OCI-LY1 (cell line): ENCODE data around the gene FNDC3A.

ENCODE experiments used
- H2AFZ ChIP-seq: fragments of 200-600 bp; sonication (generic), shearing (Covaris generic); 2 replicates; pipeline ENCODE4 v1.6.0; 2014; ENCODE audit warnings: antibody characterized with exemption, mild to moderate bottlenecking, low read length
- H3F3A ChIP-seq: fragments of 200-600 bp; sonication (generic), shearing (Covaris generic); 2 replicates; pipeline ENCODE4 v1.6.0; 2014; ENCODE audit warnings: mild to moderate bottlenecking, antibody characterized with exemption, low read length, moderate library complexity; ENCODE audit not compliant: insufficient read depth
- H3K27ac ChIP-seq: fragments of 200-600 bp; sonication (generic); 2 replicates; pipeline ENCODE4 v1.5.1; 2014; ENCODE audit warnings: low read length, mixed run types, mild to moderate bottlenecking, low read depth; ENCODE audit not compliant: poor library complexity, severe bottlenecking
- H3K27me3 ChIP-seq: fragments of 200-600 bp; sonication (generic); 2 replicates; pipeline ENCODE4 v1.6.0; 2014; ENCODE audit warnings: antibody characterized with exemption, mild to moderate bottlenecking, low read length, moderate library complexity; ENCODE audit not compliant: insufficient read depth
- H3K36me3 ChIP-seq: fragments of 200-600 bp; sonication (generic); 2 replicates; pipeline ENCODE4 v1.6.1; 2014; ENCODE audit warnings: mild to moderate bottlenecking, antibody characterized with exemption, low read length, moderate library complexity, mixed read lengths; ENCODE audit not compliant: insufficient read depth
- H3K4me1 ChIP-seq: fragments of 200-600 bp; sonication (generic); 2 replicates; pipeline ENCODE4 v1.5.1; 2014; ENCODE audit warnings: mild to moderate bottlenecking, low read length, moderate library complexity; ENCODE audit not compliant: insufficient read depth, severe bottlenecking
- H3K4me2 ChIP-seq: fragments of 200-600 bp; sonication (generic), shearing (Covaris generic); 2 replicates; pipeline ENCODE4 v1.6.1; 2014; ENCODE audit warnings: low read length
- H3K4me3 ChIP-seq: fragments of 200-600 bp; sonication (generic); 2 replicates; pipeline ENCODE4 v1.5.1; 2014; ENCODE audit warnings: low read length, low read depth, mild to moderate bottlenecking, mixed read lengths; ENCODE audit not compliant: poor library complexity, severe bottlenecking
- H3K79me2 ChIP-seq: fragments of 200-600 bp; shearing (Covaris generic); 2 replicates; pipeline ENCODE4 v1.6.1; 2016; ENCODE audit warnings: mixed run types, low read length, mixed read lengths; ENCODE audit not compliant: insufficient read depth
- H3K9ac ChIP-seq: fragments of 200-600 bp; sonication (generic), shearing (Covaris generic); 2 replicates; pipeline ENCODE4 v1.6.1; 2014; ENCODE audit warnings: mild to moderate bottlenecking, low read length, mixed read lengths
- H3K9me2 ChIP-seq: fragments of 200-600 bp; sonication (generic), shearing (Covaris generic); 2 replicates; pipeline ENCODE4 v1.6.1; 2014; ENCODE audit warnings: low read depth, mild to moderate bottlenecking, low read length, mixed read lengths
- H3K9me3 ChIP-seq: fragments of 200-600 bp; shearing (Covaris generic); 2 replicates; pipeline ENCODE4 v1.6.1; 2014; ENCODE audit warnings: low read length, mixed read lengths
- H4K20me1 ChIP-seq: fragments of 200-600 bp; sonication (generic), shearing (Covaris generic); 2 replicates; pipeline ENCODE4 v1.6.0; 2016; ENCODE audit warnings: mild to moderate bottlenecking, low read length; ENCODE audit not compliant: insufficient read depth
- EZH2 ChIP-seq: fragments of 200-600 bp; sonication (generic), shearing (Covaris generic); IDR thresholded peaks from 2 replicates; pipeline ENCODE4 v1.8.0; 2017; ENCODE audit warnings: borderline replicate concordance, mixed run types, mild to moderate bottlenecking, antibody characterized with exemption, low read length, moderate library complexity, mixed read lengths
- TF ChIP-seq, protein P1 (sequence below): fragments of 200-600 bp; sonication (generic), shearing (Covaris generic); IDR thresholded peaks from 2 replicates; pipeline ENCODE4 v1.5.1; 2017; ENCODE audit warnings: mild to moderate bottlenecking, antibody characterized with exemption, low read length, moderate library complexity, mixed read lengths

FNDC3A gene

GRCh38 chr13:48949566-48950500, 25.9 kb upstream of the FNDC3A start:
- TF ChIP-seq, protein P1, sequence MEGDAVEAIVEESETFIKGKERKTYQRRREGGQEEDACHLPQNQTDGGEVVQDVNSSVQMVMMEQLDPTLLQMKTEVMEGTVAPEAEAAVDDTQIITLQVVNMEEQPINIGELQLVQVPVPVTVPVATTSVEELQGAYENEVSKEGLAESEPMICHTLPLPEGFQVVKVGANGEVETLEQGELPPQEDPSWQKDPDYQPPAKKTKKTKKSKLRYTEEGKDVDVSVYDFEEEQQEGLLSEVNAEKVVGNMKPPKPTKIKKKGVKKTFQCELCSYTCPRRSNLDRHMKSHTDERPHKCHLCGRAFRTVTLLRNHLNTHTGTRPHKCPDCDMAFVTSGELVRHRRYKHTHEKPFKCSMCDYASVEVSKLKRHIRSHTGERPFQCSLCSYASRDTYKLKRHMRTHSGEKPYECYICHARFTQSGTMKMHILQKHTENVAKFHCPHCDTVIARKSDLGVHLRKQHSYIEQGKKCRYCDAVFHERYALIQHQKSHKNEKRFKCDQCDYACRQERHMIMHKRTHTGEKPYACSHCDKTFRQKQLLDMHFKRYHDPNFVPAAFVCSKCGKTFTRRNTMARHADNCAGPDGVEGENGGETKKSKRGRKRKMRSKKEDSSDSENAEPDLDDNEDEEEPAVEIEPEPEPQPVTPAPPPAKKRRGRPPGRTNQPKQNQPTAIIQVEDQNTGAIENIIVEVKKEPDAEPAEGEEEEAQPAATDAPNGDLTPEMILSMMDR: no peak
- TF ChIP-seq EZH2: no peak
- Histone ChIP-seq H4K20me1 (no peaks in the 10 kb centered on the region), H3K79me2 (no peaks in the 10 kb centered on the region), H3K4me3 (no peak overlapping the region), H3F3A (no peaks in the 10 kb centered on the region), H3K9ac (no peak overlapping the region), H3K36me3 (no peaks in the 10 kb centered on the region), H3K27ac (no peak overlapping the region), H3K9me3 (no peaks in the 10 kb centered on the region), H3K4me2 (no peak overlapping the region), H2AFZ (no peak overlapping the region), H3K4me1 (no peaks in the 10 kb centered on the region), H3K9me2 (no peaks in the 10 kb centered on the region), H3K27me3 (no peaks in the 10 kb centered on the region)

DNA sequence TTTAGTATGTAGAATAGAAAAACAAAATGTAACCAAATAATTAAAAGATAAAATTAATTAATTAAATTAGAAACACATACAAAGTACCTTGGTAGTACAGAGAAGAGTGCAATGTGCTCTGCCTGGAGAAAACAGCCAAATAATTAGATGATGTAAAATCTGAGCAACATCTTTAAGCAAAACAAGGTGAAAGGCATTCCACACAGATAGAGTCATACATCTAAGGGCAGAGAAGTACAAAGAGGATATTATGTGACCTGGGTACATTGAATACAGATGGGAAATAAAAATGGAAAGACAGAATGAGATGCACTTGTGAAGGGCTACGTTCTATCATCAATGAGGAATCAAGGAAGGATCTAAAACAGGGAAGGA, 25.2 kb upstream of the FNDC3A start:
- Histone ChIP-seq H3K4me1 (no peaks in the 10 kb centered on the region), H3K27me3 (no peaks in the 10 kb centered on the region), H3K9me2 (no peaks in the 10 kb centered on the region), H3K36me3 (no peaks in the 10 kb centered on the region), H3K9ac (no peak overlapping the region), H3K4me2 (no peak overlapping the region), H3F3A (no peaks in the 10 kb centered on the region), H3K79me2 (no peaks in the 10 kb centered on the region), H3K27ac (no peak overlapping the region), H3K4me3 (no peak overlapping the region), H4K20me1 (no peaks in the 10 kb centered on the region), H3K9me3 (no peaks in the 10 kb centered on the region), H2AFZ (no peak overlapping the region)
- no peak for TF ChIP-seq EZH2
- TF ChIP-seq, protein P1: no peak

- no peaks in the 10 kb centered on the region for H3F3A ChIP-seq
- H3K27ac ChIP-seq: no peak overlapping the region
- no peaks in the 10 kb centered on the region for H3K9me2 ChIP-seq
- no peaks in the 10 kb centered on the region for H3K9me3 ChIP-seq
- no peaks in the 10 kb centered on the region for H3K36me3 ChIP-seq
- H3K4me3 ChIP-seq: no peak overlapping the region
- H3K79me2 ChIP-seq: no peaks in the 10 kb centered on the region
- no peak overlapping the region for H3K4me2 ChIP-seq
- no peaks in the 10 kb centered on the region for H3K4me1 ChIP-seq
- H4K20me1 ChIP-seq: no peaks in the 10 kb centered on the region
- no peak overlapping the region for H3K9ac ChIP-seq
- TF ChIP-seq, protein P1: no peak
- no peak for TF ChIP-seq EZH2
- H2AFZ ChIP-seq: no peak overlapping the region
- H3K27me3 ChIP-seq: no peaks in the 10 kb centered on the region
Measured at GRCh38 chr13:48954081-48954480, 21.6 kb upstream of the FNDC3A start.
